ENCODE measurements around the gene FCER1A. TPM values are rescaled to one million over a fixed set of nuclear protein-coding genes. Genes with fewer than 3 reads are reported as not detected.

Gene FCER1A
- total RNA-seq, 2 donors from 2014 or later, result not detected

DNA sequence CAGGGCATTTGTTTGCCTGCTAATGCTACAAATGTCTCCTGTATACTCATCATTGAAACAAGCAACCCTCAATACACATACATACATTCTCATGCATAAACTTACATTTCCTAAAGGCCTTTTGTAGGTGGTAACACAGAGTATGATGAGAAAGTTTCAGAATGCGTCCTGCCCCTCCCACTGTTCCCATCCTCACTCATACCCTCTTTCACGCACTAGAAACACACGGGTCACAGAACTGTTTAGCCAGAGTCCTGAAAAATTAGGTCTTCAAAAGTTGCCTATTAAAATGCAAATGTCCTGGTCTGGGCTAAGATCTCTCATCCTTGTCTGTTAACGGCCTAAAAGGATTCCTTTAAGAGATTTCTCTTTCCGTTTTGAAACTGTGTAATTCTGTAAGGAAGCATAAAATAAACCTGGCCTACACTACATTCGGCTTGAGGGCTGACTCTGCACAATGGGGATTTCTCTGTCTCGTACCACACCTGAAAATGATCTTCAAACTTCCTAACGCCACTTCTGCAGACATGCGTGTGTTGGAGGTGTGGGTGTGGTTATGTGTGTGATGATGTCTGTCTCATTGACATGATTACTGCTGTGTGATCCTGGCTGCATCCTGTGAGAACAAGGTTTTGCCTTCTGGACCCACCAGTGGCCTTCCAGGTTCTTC, 5.3 kb upstream of the FCER1A start:
- intact Hi-C loops (cut with DNase I), result no loop called here
- DNase-seq (no peak), ATAC-seq (no peak)
- Histone ChIP-seq H3K9me3 (no peaks in the 10 kb centered on the region), H3K36me3 (replicated peaks in 1 of 2; ENCODE audit: insufficient read depth in 1 of 2, low read depth in 2 of 2) (no peaks in the 10 kb centered on the region), H3K27me3 (no peaks in the 10 kb centered on the region), H3K4me3 (no peak overlapping the region), H3K4me1 (no peaks in the 10 kb centered on the region), H3K27ac (no peak overlapping the region)
- TF ChIP-seq, protein P1, sequence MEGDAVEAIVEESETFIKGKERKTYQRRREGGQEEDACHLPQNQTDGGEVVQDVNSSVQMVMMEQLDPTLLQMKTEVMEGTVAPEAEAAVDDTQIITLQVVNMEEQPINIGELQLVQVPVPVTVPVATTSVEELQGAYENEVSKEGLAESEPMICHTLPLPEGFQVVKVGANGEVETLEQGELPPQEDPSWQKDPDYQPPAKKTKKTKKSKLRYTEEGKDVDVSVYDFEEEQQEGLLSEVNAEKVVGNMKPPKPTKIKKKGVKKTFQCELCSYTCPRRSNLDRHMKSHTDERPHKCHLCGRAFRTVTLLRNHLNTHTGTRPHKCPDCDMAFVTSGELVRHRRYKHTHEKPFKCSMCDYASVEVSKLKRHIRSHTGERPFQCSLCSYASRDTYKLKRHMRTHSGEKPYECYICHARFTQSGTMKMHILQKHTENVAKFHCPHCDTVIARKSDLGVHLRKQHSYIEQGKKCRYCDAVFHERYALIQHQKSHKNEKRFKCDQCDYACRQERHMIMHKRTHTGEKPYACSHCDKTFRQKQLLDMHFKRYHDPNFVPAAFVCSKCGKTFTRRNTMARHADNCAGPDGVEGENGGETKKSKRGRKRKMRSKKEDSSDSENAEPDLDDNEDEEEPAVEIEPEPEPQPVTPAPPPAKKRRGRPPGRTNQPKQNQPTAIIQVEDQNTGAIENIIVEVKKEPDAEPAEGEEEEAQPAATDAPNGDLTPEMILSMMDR (IDR thresholded peaks at IDR 0.05), result no peak
- TF ChIP-seq POLR2A (IDR thresholded peaks at IDR 0.05), result no peak
- 55 to 59% methylated on average over 9 of the region's 9 CpGs for WGBS, 2 donors

DNA sequence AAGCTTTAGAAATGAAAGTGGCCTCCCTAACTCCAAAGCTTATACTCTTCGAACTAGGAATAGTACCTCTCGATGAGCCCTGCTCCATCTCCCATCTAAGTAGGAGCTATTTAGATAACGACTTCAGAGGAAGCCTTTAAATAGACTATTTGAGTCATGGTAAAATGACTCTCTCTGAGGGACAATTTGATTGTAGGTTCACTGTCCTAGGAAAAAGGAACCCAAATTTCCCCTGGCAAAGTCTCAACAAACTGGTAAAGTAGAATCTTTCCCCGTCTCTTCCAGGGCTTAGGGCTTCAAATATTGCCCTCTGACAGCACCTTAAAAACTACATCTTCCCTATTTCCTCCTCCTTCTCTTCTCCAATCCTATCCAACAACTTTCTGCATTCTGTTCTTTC, 2.0 kb upstream of the FCER1A start:
- Histone ChIP-seq H3K9me3 (no peaks in the 10 kb centered on the region), H3K4me3 (no peak overlapping the region), H3K4me1 (no peaks in the 10 kb centered on the region), H3K27ac (no peak overlapping the region), H3K27me3 (no peaks in the 10 kb centered on the region), H3K36me3 (replicated peaks in 1 of 2; ENCODE audit: insufficient read depth in 1 of 2, low read depth in 2 of 2) (no peaks in the 10 kb centered on the region)
- DNase-seq, result no peak
- intact Hi-C loops (cut with DNase I), result no loop called here
- no peak for ATAC-seq
- WGBS, 2 donors, result 57 to 65% methylated on average over 4 of the region's 4 CpGs
- TF ChIP-seq, protein P1 (IDR thresholded peaks at IDR 0.05), result no peak
- no peak for TF ChIP-seq POLR2A (IDR thresholded peaks at IDR 0.05)

DNA sequence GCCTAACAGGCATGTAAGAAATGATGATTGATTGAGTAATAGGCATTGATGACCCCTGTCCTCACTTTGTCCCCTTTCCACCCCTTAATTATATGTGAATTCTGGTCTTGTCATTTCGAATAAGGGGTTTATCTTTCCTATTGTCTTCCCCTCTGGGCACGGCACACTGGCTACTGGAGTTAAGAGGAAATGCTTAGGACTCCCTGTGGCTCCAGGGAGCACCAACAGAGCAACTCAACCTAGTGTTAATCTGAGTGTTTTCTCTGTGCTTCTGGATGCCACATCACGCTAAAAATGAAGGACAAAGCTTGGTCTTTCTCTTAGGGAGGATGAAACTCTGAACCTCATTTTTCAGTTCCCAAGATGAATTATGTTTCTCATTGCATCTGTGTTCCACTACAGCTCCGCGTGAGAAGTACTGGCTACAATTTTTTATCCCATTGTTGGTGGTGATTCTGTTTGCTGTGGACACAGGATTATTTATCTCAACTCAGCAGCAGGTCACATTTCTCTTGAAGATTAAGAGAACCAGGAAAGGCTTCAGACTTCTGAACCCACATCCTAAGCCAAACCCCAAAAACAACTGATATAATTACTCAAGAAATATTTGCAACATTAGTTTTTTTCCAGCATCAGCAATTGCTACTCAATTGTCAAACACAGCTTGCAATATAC, 5.3 kb downstream of the FCER1A start:
- WGBS, 2 donors, result 33 to 36% methylated on average over 5 of the region's 5 CpGs

DNA sequence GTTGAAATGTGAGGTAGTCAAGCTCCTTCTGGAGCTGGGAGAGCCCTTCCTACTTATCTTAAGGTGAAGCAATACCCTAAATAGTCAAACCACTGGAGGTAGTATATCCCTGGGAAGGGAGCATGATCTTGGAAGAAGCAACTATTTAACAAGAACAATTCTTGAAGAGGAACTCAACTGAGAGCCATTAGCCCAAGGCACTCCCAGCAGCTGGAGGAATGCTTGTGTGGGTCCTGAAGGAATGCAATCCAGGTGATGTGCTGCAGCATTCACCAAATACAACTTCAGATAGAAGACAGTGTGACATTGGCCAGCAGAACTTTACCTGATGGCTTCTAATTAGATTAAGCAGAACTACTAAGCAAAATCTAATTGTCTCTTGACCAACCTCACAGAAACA, 9.5 kb downstream of the FCER1A start:
- DNase-seq, result no peak
- Histone ChIP-seq H3K9me3 (no peaks in the 10 kb centered on the region), H3K4me1 (no peaks in the 10 kb centered on the region), H3K36me3 (replicated peaks in 1 of 2; ENCODE audit: insufficient read depth in 1 of 2, low read depth in 2 of 2) (no peaks in the 10 kb centered on the region), H3K27ac (no peak overlapping the region), H3K4me3 (no peak overlapping the region), H3K27me3 (no peaks in the 10 kb centered on the region)
- intact Hi-C loops (cut with DNase I), result no loop called here
- no peak for TF ChIP-seq POLR2A (IDR thresholded peaks at IDR 0.05)
- TF ChIP-seq, protein P1 (IDR thresholded peaks at IDR 0.05), result no peak
- ATAC-seq, result no peak

More for the DNA sequence above, 5.3 kb downstream of the FCER1A start:
- DNase-seq (no peak), ATAC-seq (no peak)
- H3K9me3 ChIP-seq, result no peaks in the 10 kb centered on the region
- no peak for TF ChIP-seq POLR2A (IDR thresholded peaks at IDR 0.05)
- TF ChIP-seq, protein P1 (IDR thresholded peaks at IDR 0.05), result no peak
- no peaks in the 10 kb centered on the region for H3K27me3 ChIP-seq
- intact Hi-C loops (cut with DNase I), result no loop called here
- no peak overlapping the region for H3K4me3 ChIP-seq
- no peak overlapping the region for H3K27ac ChIP-seq
- no peaks in the 10 kb centered on the region for H3K36me3 ChIP-seq (replicated peaks in 1 of 2; ENCODE audit: insufficient read depth in 1 of 2, low read depth in 2 of 2)
- no peaks in the 10 kb centered on the region for H3K4me1 ChIP-seq

DNA sequence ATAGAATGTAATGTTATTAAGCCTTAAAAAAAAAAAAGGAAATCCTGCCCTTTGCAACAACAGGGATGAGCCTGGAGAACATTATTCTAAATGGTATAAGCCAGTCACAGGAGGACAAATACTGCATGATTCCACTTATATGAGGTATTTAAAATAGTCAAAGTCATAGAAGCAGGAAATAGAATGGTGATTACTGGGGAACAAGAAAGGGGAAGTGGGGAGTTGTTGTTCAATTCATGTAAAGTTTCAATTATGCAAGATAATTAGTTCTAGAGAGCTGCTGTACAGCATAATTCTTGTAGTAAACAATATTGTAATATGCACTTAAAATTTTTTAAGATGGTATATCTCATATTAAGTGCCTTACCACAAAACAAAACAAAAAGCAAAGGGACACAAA, 13.2 kb downstream of the FCER1A start:
- no peak overlapping the region for H3K4me3 ChIP-seq
- no peak for ATAC-seq

More for the DNA sequence above, 13.2 kb downstream of the FCER1A start:
- H3K27me3 ChIP-seq, result no peaks in the 10 kb centered on the region
- intact Hi-C loops (cut with DNase I), result no loop called here
- TF ChIP-seq, protein P1 (IDR thresholded peaks at IDR 0.05), result no peak
- no peak for TF ChIP-seq POLR2A (IDR thresholded peaks at IDR 0.05)
- DNase-seq, result no peak
- no peaks in the 10 kb centered on the region for H3K36me3 ChIP-seq (replicated peaks in 1 of 2; ENCODE audit: insufficient read depth in 1 of 2, low read depth in 2 of 2)
- no peak overlapping the region for H3K27ac ChIP-seq
- H3K4me1 ChIP-seq, result no peaks in the 10 kb centered on the region
- no peaks in the 10 kb centered on the region for H3K9me3 ChIP-seq
